ENCODE data around the gene COG3. TPM values are rescaled to one million over a fixed set of nuclear protein-coding genes. Genes with fewer than 3 reads are reported as not detected.

COG3 gene
- total and polyA plus RNA-seq, 2 of the 13 experiments (the other 11 are each of a cell fraction or from before 2014, with no cell fraction given): 37.8 to 47.5 TPM

DNA sequence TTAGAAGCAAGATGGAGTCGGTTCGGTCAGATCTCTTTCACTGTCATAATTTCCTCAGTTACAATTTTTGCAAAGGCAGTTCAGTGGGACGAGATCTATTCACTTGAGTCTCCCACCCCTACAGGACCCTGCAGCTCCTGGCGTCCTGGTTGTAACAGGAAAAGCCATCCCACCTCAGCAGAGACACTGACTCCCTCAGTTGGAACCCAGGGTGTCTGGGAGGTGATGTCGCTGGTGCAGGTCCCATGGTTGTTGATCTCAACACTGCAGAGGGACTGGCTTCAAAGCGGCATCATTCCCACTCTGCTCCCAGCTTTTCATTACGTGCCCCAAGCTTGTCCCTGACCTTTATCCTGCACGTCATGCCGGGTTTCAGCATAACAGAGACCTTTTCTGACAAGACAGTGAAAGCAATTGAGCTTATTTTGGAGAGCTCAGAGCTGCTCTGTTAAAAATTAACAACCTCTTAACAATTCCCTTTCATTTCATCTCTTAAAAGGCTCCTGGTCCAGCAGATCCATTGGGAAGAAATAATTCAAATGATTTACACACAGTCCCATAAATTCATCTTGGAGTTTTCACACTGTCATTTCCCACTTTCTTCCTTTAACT lies 17.6 kb upstream of the COG3 start (continued):
- TF ChIP-seq, protein P1, sequence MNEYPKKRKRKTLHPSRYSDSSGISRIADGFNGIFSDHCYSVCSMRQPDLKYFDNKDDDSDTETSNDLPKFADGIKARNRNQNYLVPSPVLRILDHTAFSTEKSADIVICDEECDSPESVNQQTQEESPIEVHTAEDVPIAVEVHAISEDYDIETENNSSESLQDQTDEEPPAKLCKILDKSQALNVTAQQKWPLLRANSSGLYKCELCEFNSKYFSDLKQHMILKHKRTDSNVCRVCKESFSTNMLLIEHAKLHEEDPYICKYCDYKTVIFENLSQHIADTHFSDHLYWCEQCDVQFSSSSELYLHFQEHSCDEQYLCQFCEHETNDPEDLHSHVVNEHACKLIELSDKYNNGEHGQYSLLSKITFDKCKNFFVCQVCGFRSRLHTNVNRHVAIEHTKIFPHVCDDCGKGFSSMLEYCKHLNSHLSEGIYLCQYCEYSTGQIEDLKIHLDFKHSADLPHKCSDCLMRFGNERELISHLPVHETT (CRISPR knock-in tag; conservative IDR thresholded peaks at IDR 0.05): 0 out of 2 replicates have a peak, but pooled peaks have one; percentile 51
- TF ChIP-seq RNF2 (conservative IDR thresholded peaks at IDR 0.05; ENCODE audit: low read depth): no peak
- TF ChIP-seq NR2C2 (CRISPR knock-in tag; IDR thresholded peaks at IDR 0.05; ENCODE audit: borderline replicate concordance): peak; percentile 89
- TF ChIP-seq, protein P2, sequence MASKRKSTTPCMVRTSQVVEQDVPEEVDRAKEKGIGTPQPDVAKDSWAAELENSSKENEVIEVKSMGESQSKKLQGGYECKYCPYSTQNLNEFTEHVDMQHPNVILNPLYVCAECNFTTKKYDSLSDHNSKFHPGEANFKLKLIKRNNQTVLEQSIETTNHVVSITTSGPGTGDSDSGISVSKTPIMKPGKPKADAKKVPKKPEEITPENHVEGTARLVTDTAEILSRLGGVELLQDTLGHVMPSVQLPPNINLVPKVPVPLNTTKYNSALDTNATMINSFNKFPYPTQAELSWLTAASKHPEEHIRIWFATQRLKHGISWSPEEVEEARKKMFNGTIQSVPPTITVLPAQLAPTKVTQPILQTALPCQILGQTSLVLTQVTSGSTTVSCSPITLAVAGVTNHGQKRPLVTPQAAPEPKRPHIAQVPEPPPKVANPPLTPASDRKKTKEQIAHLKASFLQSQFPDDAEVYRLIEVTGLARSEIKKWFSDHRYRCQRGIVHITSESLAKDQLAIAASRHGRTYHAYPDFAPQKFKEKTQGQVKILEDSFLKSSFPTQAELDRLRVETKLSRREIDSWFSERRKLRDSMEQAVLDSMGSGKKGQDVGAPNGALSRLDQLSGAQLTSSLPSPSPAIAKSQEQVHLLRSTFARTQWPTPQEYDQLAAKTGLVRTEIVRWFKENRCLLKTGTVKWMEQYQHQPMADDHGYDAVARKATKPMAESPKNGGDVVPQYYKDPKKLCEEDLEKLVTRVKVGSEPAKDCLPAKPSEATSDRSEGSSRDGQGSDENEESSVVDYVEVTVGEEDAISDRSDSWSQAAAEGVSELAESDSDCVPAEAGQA (IDR thresholded peaks at IDR 0.05; ENCODE audit: low read depth): no peak
- TF ChIP-seq, protein P2 (CRISPR knock-in tag; IDR thresholded peaks at IDR 0.05; ENCODE audit: borderline replicate concordance): no peak
- TF ChIP-seq ZNF225 (CRISPR knock-in tag; IDR thresholded peaks at IDR 0.05): no peak
- TF ChIP-seq, protein P3, sequence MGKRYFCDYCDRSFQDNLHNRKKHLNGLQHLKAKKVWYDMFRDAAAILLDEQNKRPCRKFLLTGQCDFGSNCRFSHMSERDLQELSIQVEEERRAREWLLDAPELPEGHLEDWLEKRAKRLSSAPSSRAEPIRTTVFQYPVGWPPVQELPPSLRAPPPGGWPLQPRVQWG (CRISPR knock-in tag; IDR thresholded peaks at IDR 0.05; ENCODE audit: borderline replicate concordance, low read depth): no peak
- TF ChIP-seq, protein P4, sequence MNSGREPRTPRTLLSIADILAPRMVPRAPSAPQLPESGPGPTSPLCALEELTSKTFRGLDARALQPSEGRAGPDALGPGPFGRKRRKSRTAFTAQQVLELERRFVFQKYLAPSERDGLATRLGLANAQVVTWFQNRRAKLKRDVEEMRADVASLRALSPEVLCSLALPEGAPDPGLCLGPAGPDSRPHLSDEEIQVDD (CRISPR knock-in tag; IDR thresholded peaks at IDR 0.05; ENCODE audit: borderline replicate concordance): no peak
- no peak for TF ChIP-seq PRMT3 (CRISPR knock-in tag; IDR thresholded peaks at IDR 0.05; ENCODE audit: borderline replicate concordance, low read depth)
- TF ChIP-seq ZNF235 (CRISPR knock-in tag; IDR thresholded peaks at IDR 0.05; ENCODE audit: borderline replicate concordance): no peak
- no peak for TF ChIP-seq MTF1 (CRISPR knock-in tag; IDR thresholded peaks at IDR 0.05)
- TF ChIP-seq ZNF12 (CRISPR knock-in tag; IDR thresholded peaks at IDR 0.05): peak; percentile 37; the same call in 1 of the 2 replicates
- peak; percentile 79; the same call in 1 of the 2 replicates for TF ChIP-seq ZNF350 (CRISPR knock-in tag; IDR thresholded peaks at IDR 0.05; ENCODE audit: borderline replicate concordance, low read depth)
- TF ChIP-seq CHD4 (IDR thresholded peaks at IDR 0.05; ENCODE audit: borderline replicate concordance, low read length): no peak
- no peak; the same call in 1 of the 2 replicates for TF ChIP-seq GZF1 (CRISPR knock-in tag; IDR thresholded peaks at IDR 0.05)
- TF ChIP-seq SCMH1 (CRISPR knock-in tag; IDR thresholded peaks at IDR 0.05; ENCODE audit: borderline replicate concordance): no peak
- TF ChIP-seq HOXA9 (CRISPR knock-in tag; IDR thresholded peaks at IDR 0.05; ENCODE audit: borderline replicate concordance): no peak
- no peak for TF ChIP-seq KLF9 (CRISPR knock-in tag; IDR thresholded peaks at IDR 0.05; ENCODE audit: low read depth)
- no peak for TF ChIP-seq ZKSCAN1 (IDR thresholded peaks at IDR 0.05; ENCODE audit: low read length)
- TF ChIP-seq AKAP8 (CRISPR knock-in tag; IDR thresholded peaks at IDR 0.05): no peak; the same call in 1 of the 2 replicates
- TF ChIP-seq, protein P5, sequence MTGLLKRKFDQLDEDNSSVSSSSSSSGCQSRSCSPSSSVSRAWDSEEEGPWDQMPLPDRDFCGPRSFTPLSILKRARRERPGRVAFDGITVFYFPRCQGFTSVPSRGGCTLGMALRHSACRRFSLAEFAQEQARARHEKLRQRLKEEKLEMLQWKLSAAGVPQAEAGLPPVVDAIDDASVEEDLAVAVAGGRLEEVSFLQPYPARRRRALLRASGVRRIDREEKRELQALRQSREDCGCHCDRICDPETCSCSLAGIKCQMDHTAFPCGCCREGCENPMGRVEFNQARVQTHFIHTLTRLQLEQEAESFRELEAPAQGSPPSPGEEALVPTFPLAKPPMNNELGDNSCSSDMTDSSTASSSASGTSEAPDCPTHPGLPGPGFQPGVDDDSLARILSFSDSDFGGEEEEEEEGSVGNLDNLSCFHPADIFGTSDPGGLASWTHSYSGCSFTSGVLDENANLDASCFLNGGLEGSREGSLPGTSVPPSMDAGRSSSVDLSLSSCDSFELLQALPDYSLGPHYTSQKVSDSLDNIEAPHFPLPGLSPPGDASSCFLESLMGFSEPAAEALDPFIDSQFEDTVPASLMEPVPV (CRISPR knock-in tag; IDR thresholded peaks at IDR 0.05): 0 out of 2 replicates have a peak, but pooled peaks have one; percentile 6
